ENCODE data around the gene CHCHD6. TPM values are rescaled to one million over a fixed set of nuclear protein-coding genes. Genes with fewer than 3 reads are reported as not detected.

The CHCHD6 gene
- total RNA-seq, 1 experiment from 2014 or later, result 40.9 TPM

GRCh38 chr3:126910231-126910630, 206.2 kb downstream of the CHCHD6 start:
- CTCF ChIA-PET, result no interaction called here
- H3K4me3 Mint-ChIP-seq, result no peak overlapping the region
- no peaks in the 10 kb centered on the region for H3K9me3 Mint-ChIP-seq
- no peaks in the 10 kb centered on the region for H3K27me3 Mint-ChIP-seq (ENCODE audit: low read depth)
- ATAC-seq (no peak), DNase-seq (ENCODE audit: low spot score) (no peak)
- H3K27ac Mint-ChIP-seq, result peak overlapping the region; percentile 24; the same call in 1 of the 2 replicates
- peaks cover 8% of the 10 kb centered on the region for H3K4me1 Mint-ChIP-seq
- no peak for TF ChIP-seq JUN (CRISPR knock-in tag; IDR thresholded peaks at IDR 0.05)
- H3K36me3 Mint-ChIP-seq, result no peaks in the 10 kb centered on the region
- POLR2A ChIA-PET, result no interaction called here

GRCh38 chr3:126911162-126912026, 207.4 kb downstream of the CHCHD6 start:
- TF ChIP-seq NR1H2 (CRISPR knock-in tag; IDR thresholded peaks at IDR 0.05) (no peak), ESRRA (CRISPR knock-in tag; IDR thresholded peaks at IDR 0.05; ENCODE audit: borderline replicate concordance) (no peak), NFE2L1 (CRISPR knock-in tag; IDR thresholded peaks at IDR 0.05) (no peak), FOXJ3 (CRISPR knock-in tag; IDR thresholded peaks at IDR 0.05; ENCODE audit: borderline replicate concordance) (no peak), SP1 (CRISPR knock-in tag; conservative IDR thresholded peaks at IDR 0.05) (no peak), ZNF317 (CRISPR knock-in tag; IDR thresholded peaks at IDR 0.05; ENCODE audit: borderline replicate concordance, low read depth) (no peak), PRDM15 (CRISPR knock-in tag; IDR thresholded peaks at IDR 0.05) (no peak), GRHL2 (CRISPR knock-in tag; IDR thresholded peaks at IDR 0.05; ENCODE audit: insufficient replicate concordance, severe bottlenecking) (no peak), ATF1 (CRISPR knock-in tag; IDR thresholded peaks at IDR 0.05) (no peak), ZNF396 (CRISPR knock-in tag; IDR thresholded peaks at IDR 0.05; ENCODE audit: borderline replicate concordance) (no peak), GTF2I (CRISPR knock-in tag; conservative IDR thresholded peaks at IDR 0.05) (no peak), E2F5 (CRISPR knock-in tag; IDR thresholded peaks at IDR 0.05) (no peak), ATF2 (CRISPR knock-in tag; IDR thresholded peaks at IDR 0.05; ENCODE audit: borderline replicate concordance, low read depth) (no peak), E2F1 (CRISPR knock-in tag; IDR thresholded peaks at IDR 0.05) (no peak), SMAD4 (CRISPR knock-in tag; IDR thresholded peaks at IDR 0.05) (no peak), OVOL2 (CRISPR knock-in tag; IDR thresholded peaks at IDR 0.05; ENCODE audit: borderline replicate concordance) (no peak), ZNF532 (CRISPR knock-in tag; IDR thresholded peaks at IDR 0.05; ENCODE audit: borderline replicate concordance) (no peak), MXD4 (CRISPR knock-in tag; IDR thresholded peaks at IDR 0.05; ENCODE audit: borderline replicate concordance) (no peak), ZNF423 (CRISPR knock-in tag; IDR thresholded peaks at IDR 0.05) (no peak), HMGA2 (CRISPR knock-in tag; IDR thresholded peaks at IDR 0.05) (no peak)
- Mint-ChIP-seq H3K27me3 (ENCODE audit: low read depth) (no peaks in the 10 kb centered on the region), H3K4me3 (no peak overlapping the region), H3K36me3 (no peaks in the 10 kb centered on the region), H3K9me3 (no peaks in the 10 kb centered on the region), H3K27ac (peak overlapping the region; percentile 68; the same call in 1 of the 2 replicates), H3K4me1 (peaks cover 8% of the 10 kb centered on the region)
- DNase-seq (ENCODE audit: low spot score) (no peak), ATAC-seq (peak; percentile 64)
- ChIA-PET POLR2A (no interaction called here), CTCF (interaction anchor here (1.2 kb wide), 1 partner anchor 159 kb away, joined by 3 read pairs; no protein-coding TSS in a partner anchor)

Measured in WTC11 (cell line).